ENCODE data around the gene RPL29. TPM values are rescaled to one million over a fixed set of nuclear protein-coding genes. Genes with fewer than 3 reads are reported as not detected.

The RPL29 gene
- total and polyA plus RNA-seq, 2 of the 8 experiments (the other 6 are each of a cell fraction or from before 2014, with no cell fraction given), result 1,467 to 2,660 TPM

GRCh38 chr3:51946796-51947195, 48.9 kb downstream of the RPL29 start:
- H3K14ac ChIP-seq (ENCODE audit: insufficient read length), result no peak overlapping the region
- H3K23me2 ChIP-seq (ENCODE audit: low read depth, low read length), result peaks cover 2% of the 10 kb centered on the region; the same call in 1 of the 2 replicates
- H4K20me1 ChIP-seq (replicated peaks in 1 of 2; ENCODE audit: control insufficient read depth in 1 of 2, insufficient read depth in 2 of 2, low read length in 2 of 2), result no peaks in the 10 kb centered on the region
- no peak overlapping the region for H4K8ac ChIP-seq (ENCODE audit: extremely low read depth, insufficient read depth, low read length)
- H2BK120ac ChIP-seq (replicated peaks; ENCODE audit: low read depth, low read length), result no peak overlapping the region
- WGBS, 2 experiments (ENCODE audit: extremely low coverage in 1 of 2, insufficient coverage in 1 of 2, insufficient read length in 1 of 2, insufficient replicate concordance in 2 of 2, low coverage in 1 of 2, low lambda C conversion rate in 2 of 2, missing lambda C conversion rate in 1 of 2), result 78% methylated on average over 4 of the region's 4 CpGs; no CpG with 5 or more reads in 1 of the 2 experiments
- H2BK20ac ChIP-seq (ENCODE audit: low read length), result no peak overlapping the region
- FAIRE-seq (no peak), DNase-seq (ENCODE audit: low read depth in 1 of 2, low spot score in 2 of 2) (no peak)
- no peak overlapping the region for H2AK5ac ChIP-seq (ENCODE audit: low read depth, low read length)
- TF ChIP-seq NRF1 (IDR thresholded peaks at IDR 0.05; ENCODE audit: low read depth, low read length) (no peak), JUN (IDR thresholded peaks at IDR 0.05; ENCODE audit: low read depth, low read length) (no peak), MAFK (IDR thresholded peaks at IDR 0.05; ENCODE audit: low read depth, low read length) (no peak), ZNF274 (IDR thresholded peaks at IDR 0.05; ENCODE audit: borderline replicate concordance, extremely low read depth, low read length) (no peak), SIRT6 (IDR thresholded peaks at IDR 0.05; ENCODE audit: low read length) (no peak), BRCA1 (IDR thresholded peaks at IDR 0.05; ENCODE audit: low read depth, low read length) (no peak), RBBP5 (IDR thresholded peaks at IDR 0.05; ENCODE audit: borderline replicate concordance, low read depth, low read length) (no peak), TAF1 (IDR thresholded peaks at IDR 0.05; ENCODE audit: low read depth, low read length) (no peak), EZH2 (IDR thresholded peaks at IDR 0.05; ENCODE audit: low read depth, low read length, severe bottlenecking) (no peak), ATF3 (IDR thresholded peaks at IDR 0.05; ENCODE audit: insufficient read depth, low read depth, low read length) (no peak)
- H3K79me2 ChIP-seq (ENCODE audit: control insufficient read depth in 1 of 2, insufficient read depth in 2 of 2, low read length in 2 of 2), result no peaks in the 10 kb centered on the region
- H3K9ac ChIP-seq (replicated peaks in 1 of 4; ENCODE audit: extremely low read depth in 1 of 4, low read depth in 3 of 4, low read length in 3 of 4), result no peak overlapping the region
- H3K9me3 ChIP-seq (ENCODE audit: insufficient read depth in 2 of 2, low read depth in 1 of 2, low read length in 1 of 2), result no peaks in the 10 kb centered on the region
- peaks cover 0 to 5% (median 3%) of the 10 kb centered on the region in 4 experiments; a peak in 5 of 7 replicates for H3K4me1 ChIP-seq (replicated peaks in 1 of 4; ENCODE audit: control insufficient read depth in 3 of 4, insufficient read depth in 4 of 4, low read length in 3 of 4)
- no peaks in the 10 kb centered on the region for H3K79me1 ChIP-seq (ENCODE audit: low read depth, low read length)
- no peak overlapping the region for H3K23ac ChIP-seq (ENCODE audit: insufficient read length)
- no peak overlapping the region for H4K5ac ChIP-seq (ENCODE audit: insufficient read length, low read depth, low read length)
- no peak overlapping the region for H3K4me2 ChIP-seq (ENCODE audit: insufficient read depth in 1 of 2, low read depth in 2 of 2, low read length in 2 of 2)
- H3K36me3 ChIP-seq (ENCODE audit: control insufficient read depth in 2 of 4, insufficient read depth in 4 of 4, low read length in 3 of 4), result no peaks in the 10 kb centered on the region
- H2AFZ ChIP-seq (ENCODE audit: low read length), result no peak overlapping the region
- no peak overlapping the region for H3K4ac ChIP-seq (replicated peaks; ENCODE audit: insufficient read length, low read depth, low read length)
- no peak overlapping the region for H3K4me3 ChIP-seq (ENCODE audit: extremely low read depth in 1 of 4, insufficient read depth in 2 of 4, low read depth in 3 of 4, low read length in 4 of 4)
- no peak overlapping the region for H3K18ac ChIP-seq (ENCODE audit: extremely low read depth, low read length)
- H3K27me3 ChIP-seq (replicated peaks in 1 of 4; ENCODE audit: control insufficient read depth in 3 of 4, extremely low read depth in 1 of 4, insufficient read depth in 3 of 4, low read length in 3 of 4), result peaks cover 0 to 11% (median 5%) of the 10 kb centered on the region in 4 experiments; a peak in 5 of 7 replicates
- no peak overlapping the region for H2BK5ac ChIP-seq (ENCODE audit: low read depth, low read length)
- H2BK15ac ChIP-seq (ENCODE audit: low read length), result no peak overlapping the region
- ChIA-PET CTCF (ENCODE audit: partially characterized antibody) (interaction anchor here (0.9 to 2.7 kb wide), 6 partner anchors 22 to 107 kb away, joined by 3 to 8 read pairs (median 4); partner anchors contain the start of genes ABHD14B and ACY1), POLR2A (ENCODE audit: partially characterized antibody) (interaction anchor here (0.9 to 15.7 kb wide), 3 partner anchors 9 to 46 kb away, joined by 5 to 148 read pairs (median 130); partner anchors contain the start of genes GPR62, PCBP4 and RPL29)
- H4K91ac ChIP-seq (replicated peaks; ENCODE audit: insufficient read length, low read length), result no peak overlapping the region
- no peak overlapping the region for H3K56ac ChIP-seq (replicated peaks; ENCODE audit: insufficient read length, low read depth, low read length)
- no peak overlapping the region for H3K27ac ChIP-seq (ENCODE audit: low read depth, low read length)
- H2BK12ac ChIP-seq (ENCODE audit: low read depth, low read length), result no peak overlapping the region
